GM23248 (cell line): ENCODE measurements around the gene EFCC1. TPM values are rescaled to one million over a fixed set of nuclear protein-coding genes. Genes with fewer than 3 reads are reported as not detected.

Experiments used
- DNase-seq: peaks from one replicate; pipeline ENCODE4 v3.0.0-alpha.2; 2015
- H2AFZ ChIP-seq: fragments of 200-600 bp; sonication (generic); 2 replicates; pipeline ENCODE4 v1.6.1; 2016; ENCODE audit warnings: antibody characterized with exemption
- H3F3A ChIP-seq: fragments of 200-600 bp; sonication (generic); 2 replicates; pipeline ENCODE4 v1.6.1; 2016; ENCODE audit warnings: mild to moderate bottlenecking, antibody characterized with exemption, mixed run types; ENCODE audit not compliant: insufficient read depth
- H3K27ac ChIP-seq: fragments of 200-600 bp; sonication (generic); 2 replicates; pipeline ENCODE4 v1.5.1; 2016; ENCODE audit warnings: mild to moderate bottlenecking
- H3K27me3 ChIP-seq: fragments of 200-600 bp; sonication (generic); replicated peaks from 2 replicates; pipeline ENCODE4 v1.6.1; 2016; ENCODE audit warnings: mild to moderate bottlenecking; ENCODE audit not compliant: insufficient read depth
- H3K36me3 ChIP-seq: fragments of 200-600 bp; sonication (generic); 2 replicates; pipeline ENCODE4 v1.6.1; 2016; ENCODE audit warnings: low read depth, mild to moderate bottlenecking
- H3K4me1 ChIP-seq: fragments of 200-600 bp; sonication (generic); 2 replicates; pipeline ENCODE4 v1.6.1; 2016; ENCODE audit warnings: mild to moderate bottlenecking; ENCODE audit not compliant: insufficient read depth
- H3K4me2 ChIP-seq: fragments of 200-600 bp; sonication (generic); one replicate; pipeline ENCODE4 v1.6.1; 2016; ENCODE audit warnings: mild to moderate bottlenecking; ENCODE audit not compliant: unreplicated experiment
- H3K4me3 ChIP-seq: fragments of 200-600 bp; sonication (generic); 2 replicates; pipeline ENCODE4 v1.5.1; 2016; ENCODE audit warnings: mild to moderate bottlenecking
- H3K79me2 ChIP-seq: fragments of 200-600 bp; sonication (generic); 2 replicates; pipeline ENCODE4 v1.6.1; 2016; ENCODE audit warnings: mild to moderate bottlenecking; ENCODE audit not compliant: insufficient read depth
- H3K9ac ChIP-seq: fragments of 200-600 bp; sonication (generic); 2 replicates; pipeline ENCODE4 v1.6.1; 2016; ENCODE audit warnings: mild to moderate bottlenecking
- H3K9me2 ChIP-seq: fragments of 200-600 bp; sonication (generic); 2 replicates; pipeline ENCODE4 v1.6.1; 2016; ENCODE audit warnings: mixed run types, mild to moderate bottlenecking, moderate library complexity; ENCODE audit not compliant: insufficient read depth
- H3K9me3 ChIP-seq: fragments of 200-600 bp; sonication (generic); one replicate; pipeline ENCODE4 v1.6.1; 2017; ENCODE audit warnings: low read depth
- H4K20me1 ChIP-seq: fragments of 200-600 bp; sonication (generic); 2 replicates; pipeline ENCODE4 v1.6.0; 2016; ENCODE audit not compliant: insufficient read depth
- EZH2 ChIP-seq: fragments of 200-600 bp; sonication (generic); IDR thresholded peaks from 2 replicates; pipeline ENCODE4 v1.6.1; 2018; ENCODE audit warnings: antibody characterized with exemption, mild to moderate bottlenecking; ENCODE audit not compliant: insufficient read depth, poor library complexity, severe bottlenecking
- EZH2phosphoT487 ChIP-seq: fragments of 200-600 bp; sonication (generic); IDR thresholded peaks from 2 replicates; pipeline ENCODE4 v1.6.1; 2018; ENCODE audit warnings: antibody characterized with exemption, moderate library complexity, mild to moderate bottlenecking, low read depth; ENCODE audit not compliant: insufficient read depth
- WGBS, 2 experiments: methylation state at CpG; one replicate each; pipeline ENCODE4 v1.1.6; 2015 to 2017; ENCODE audit warnings: low lambda C conversion rate in 2 of 2, low coverage in 1 of 2; ENCODE audit errors: missing lambda C conversion rate in 2 of 2; 5-methylcytosine and 5-hydroxymethylcytosine counted together
- in situ Hi-C: fragments of 300-500 bp; cut with MboI; formaldehyde crosslinking; loops from 2 replicates; pipeline ENCODE4 v1.15.0; 2020
- polyA plus RNA-seq: library from polyadenylated mRNA; unstranded; fragments of >200 nt; fragmentation: Nextera tagmentation; extraction: Ambion mirVana; gene quantifications from 2 replicates; pipeline ENCODE4 v1.2.1, GENCODE V29; 2016
- total RNA-seq: library from RNA; depleted of rRNA; stranded (reverse); fragments of >200 nt; shearing (Covaris generic); gene quantifications from 2 replicates; pipeline ENCODE4 v1.2.3, GENCODE V29; 2014

The EFCC1 gene
- total and polyA plus RNA-seq, 2 experiments from 2014 or later, result not detected

- in situ Hi-C loops, result no loop called here
- no peak for DNase-seq
- H3K4me2 ChIP-seq, result no peak overlapping the region
- no peaks in the 10 kb centered on the region for H4K20me1 ChIP-seq
- peaks cover 34% of the 10 kb centered on the region for H3K27me3 ChIP-seq
- no peak overlapping the region for H3K4me3 ChIP-seq
- H3K9me3 ChIP-seq, result no peaks in the 10 kb centered on the region
- H3K9ac ChIP-seq, result no peak overlapping the region
- H3K36me3 ChIP-seq, result no peaks in the 10 kb centered on the region
- no peaks in the 10 kb centered on the region for H3K9me2 ChIP-seq
- TF ChIP-seq EZH2 (no peak), EZH2phosphoT487 (no peak)
- 55 to 56% methylated on average over 2 of the region's 2 CpGs for whole genome bisulfite sequencing, 2 experiments
- no peak overlapping the region for H3K27ac ChIP-seq
- no peak overlapping the region for H2AFZ ChIP-seq
- no peaks in the 10 kb centered on the region for H3F3A ChIP-seq
- no peaks in the 10 kb centered on the region for H3K79me2 ChIP-seq
- H3K4me1 ChIP-seq, result no peaks in the 10 kb centered on the region
These were observed 6.7 kb downstream of the EFCC1 start for GRCh38 chr3:129007792-129008191.

- Histone ChIP-seq H3K27me3 (peaks cover 27% of the 10 kb centered on the region; the same call in 1 of the 2 replicates), H3K36me3 (no peaks in the 10 kb centered on the region), H3K4me3 (no peak overlapping the region), H3K9ac (no peak overlapping the region), H2AFZ (no peak overlapping the region), H3K27ac (no peak overlapping the region), H4K20me1 (no peaks in the 10 kb centered on the region), H3F3A (no peaks in the 10 kb centered on the region), H3K79me2 (no peaks in the 10 kb centered on the region), H3K4me1 (no peaks in the 10 kb centered on the region), H3K9me2 (no peaks in the 10 kb centered on the region), H3K4me2 (no peak overlapping the region), H3K9me3 (no peaks in the 10 kb centered on the region)
- TF ChIP-seq EZH2phosphoT487 (no peak), EZH2 (no peak)
- DNase-seq, result no peak
- WGBS, 2 experiments, result 84 to 86% methylated on average over 2 of the region's 2 CpGs
- in situ Hi-C loops, result no loop called here
These were observed 8.2 kb downstream of the EFCC1 start for GRCh38 chr3:129009266-129009665.

- Histone ChIP-seq H3K4me1 (no peaks in the 10 kb centered on the region), H3K9me2 (no peaks in the 10 kb centered on the region), H2AFZ (no peak overlapping the region), H3K36me3 (no peaks in the 10 kb centered on the region), H3K4me2 (no peak overlapping the region), H3K9ac (no peak overlapping the region), H3K27ac (no peak overlapping the region), H3K4me3 (no peak overlapping the region), H3K9me3 (no peaks in the 10 kb centered on the region), H4K20me1 (no peaks in the 10 kb centered on the region), H3F3A (no peaks in the 10 kb centered on the region), H3K27me3 (peaks cover 25% of the 10 kb centered on the region; the same call in 1 of the 2 replicates), H3K79me2 (no peaks in the 10 kb centered on the region)
- in situ Hi-C loops, result no loop called here
- 37 to 48% methylated on average over 6 to 9 of the region's 9 CpGs for WGBS, 2 experiments
- no peak for DNase-seq
- TF ChIP-seq EZH2phosphoT487 (no peak), EZH2 (no peak)
These were observed 9.3 kb downstream of the EFCC1 start for GRCh38 chr3:129010310-129010956.

DNA sequence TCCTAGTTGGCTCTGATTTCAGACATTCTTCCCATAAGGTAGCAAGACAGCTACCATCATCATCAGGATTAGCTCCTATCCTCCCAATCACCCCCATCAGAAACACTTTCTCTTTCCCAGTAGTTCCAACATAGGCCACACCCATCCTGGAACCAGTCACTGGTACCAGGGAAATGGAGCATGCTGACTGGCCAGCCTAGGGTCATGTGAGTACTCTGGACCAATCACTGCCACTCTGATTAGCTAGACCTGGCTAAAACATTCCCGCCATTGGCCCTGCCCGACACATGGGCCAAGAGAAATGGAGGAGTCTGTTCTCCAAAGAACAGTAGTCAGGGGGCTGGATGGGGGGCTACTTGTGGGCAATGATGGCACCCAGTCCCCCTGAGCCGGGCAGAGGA lies 12.4 kb downstream of the EFCC1 start:
- H3F3A ChIP-seq, result no peaks in the 10 kb centered on the region
- in situ Hi-C loops, result no loop called here
- no peak overlapping the region for H3K4me3 ChIP-seq
- H3K27me3 ChIP-seq, result peaks cover 26% of the 10 kb centered on the region; the same call in 1 of the 2 replicates
- H3K4me2 ChIP-seq, result no peak overlapping the region
- no peak overlapping the region for H3K9ac ChIP-seq
- no peak overlapping the region for H2AFZ ChIP-seq
- no peak overlapping the region for H3K27ac ChIP-seq
- H3K36me3 ChIP-seq, result no peaks in the 10 kb centered on the region
- H4K20me1 ChIP-seq, result no peaks in the 10 kb centered on the region
- no peaks in the 10 kb centered on the region for H3K79me2 ChIP-seq
- H3K9me3 ChIP-seq, result no peaks in the 10 kb centered on the region
- no peaks in the 10 kb centered on the region for H3K9me2 ChIP-seq
- H3K4me1 ChIP-seq, result no peaks in the 10 kb centered on the region
- TF ChIP-seq EZH2phosphoT487 (no peak), EZH2 (no peak)
- DNase-seq, result peak; percentile 23
- WGBS, 2 experiments, result 82 to 86% methylated on average over 3 of the region's 3 CpGs
